Kidney (tissue), 14 donors: Measurements from ENCODE around the gene RPL13. TPM values are rescaled to one million over a fixed set of nuclear protein-coding genes. Genes with fewer than 3 reads are reported as not detected.

Experiments used
- DNase-seq, 5 donors: peaks; one replicate each; pipeline ENCODE4 v3.0.0-alpha.2; 2013 to 2020
- FAIRE-seq: peaks from 2 replicates; lab custom pipeline; 2012; peaks lifted over from hg19 to GRCh38; lab: Jason Lieb, UNC
- H3K27ac ChIP-seq, 2 donors: one replicate each; pipeline ENCODE4 v1.7.0; 2013; ENCODE audit warnings: low read depth in 2 of 2, low read length in 2 of 2, inconsistent platforms in 1 of 2
- H3K27me3 ChIP-seq: one replicate; pipeline ENCODE4 v1.7.1; 2013; ENCODE audit warnings: low read length, inconsistent platforms; ENCODE audit not compliant: control insufficient read depth, insufficient read depth
- H3K36me3 ChIP-seq, 3 donors: one replicate each; pipeline versions ENCODE4 v1.7.0 to v1.7.1; 2013; ENCODE audit warnings: low read length in 3 of 3, control low read depth in 1 of 3, inconsistent platforms in 1 of 3; ENCODE audit not compliant: insufficient read depth in 3 of 3, control insufficient read depth in 2 of 3
- H3K4me1 ChIP-seq, 3 donors: one replicate each; pipeline versions ENCODE4 v1.7.0 to v1.7.1; 2013; ENCODE audit warnings: low read length in 3 of 3, inconsistent platforms in 1 of 3, low read depth in 1 of 3; ENCODE audit not compliant: control insufficient read depth in 2 of 3, insufficient read depth in 2 of 3
- H3K4me3 ChIP-seq, 3 donors: one replicate each; pipeline versions ENCODE4 v1.7.0 to v1.8.1; 2013; ENCODE audit warnings: low read length in 3 of 3, control low read depth in 1 of 3, inconsistent platforms in 1 of 3
- H3K9ac ChIP-seq, 3 donors: one replicate each; pipeline versions ENCODE4 v1.7.0 to v1.7.1; 2013; ENCODE audit warnings: low read length in 3 of 3, control low read depth in 1 of 3, inconsistent platforms in 1 of 3
- H3K9me3 ChIP-seq, 3 donors: one replicate each; pipeline versions ENCODE4 v1.7.0 to v1.7.1; 2013; ENCODE audit warnings: low read length in 3 of 3, control low read depth in 1 of 3, inconsistent platforms in 1 of 3; ENCODE audit not compliant: control insufficient read depth in 2 of 3, insufficient read depth in 1 of 3
- CTCF ChIP-seq: IDR thresholded peaks from 3 replicates; pipeline ENCODE4 v1.5.1; 2012; ENCODE audit warnings: mild to moderate bottlenecking, moderate library complexity, borderline replicate concordance; ENCODE audit not compliant: insufficient read depth; ENCODE audit errors: extremely low read depth
- intact Hi-C: fragments of 100-400 bp; cut with DNase I; formaldehyde crosslinking; loops from one replicate; pipeline ENCODE4 v1.11.1; 2022
- polyA plus RNA-seq: library from polyadenylated mRNA; stranded (reverse); fragments of 350-450 nt; fragmentation: Illumina TruSeq; extraction: RNeasy Lipid Tissue Mini Kit (QIAGEN cat#74804); gene quantifications from one replicate; pipeline ENCODE4 v1.2.3, GENCODE V29; 2014; ENCODE audit warnings: low read depth, low replicate concordance; ENCODE audit not compliant: insufficient read depth
- total RNA-seq: library from RNA; stranded (reverse); fragmentation: NEBNext Ultra II Directional; extraction: Animal tissue kit (Norgen Biotek cat#: 25700); gene quantifications from one replicate; pipeline ENCODE4 v1.2.1, GENCODE V29; 2021
- donor health status: control.
- donor health status: control.
- donor health status: control.
- donor health status: control.
- donor health status: control.
- donor health status: DM: yes; HTN: yes; CAD: no.
- donor health status: Normal renal cell carcinoma (clear cell type).

RPL13 gene
- total and polyA plus RNA-seq, 2 donors from 2014 or later = 1,694 to 3,146 TPM

GRCh38 chr16:89545044-89545830, 15.2 kb upstream of the RPL13 start:
- H3K9ac ChIP-seq = no peak overlapping the region
- no peak for FAIRE-seq
- no peak overlapping the region for H3K4me3 ChIP-seq
- DNase-seq = peak in 2 of 5 donors; percentile 17 to 30
- TF ChIP-seq CTCF = no peak
- peaks cover 0 to 28% (median 17%) of the 10 kb centered on the region in 3 donors for H3K36me3 ChIP-seq
- H3K9me3 ChIP-seq = no peaks in the 10 kb centered on the region
- H3K27me3 ChIP-seq = no peaks in the 10 kb centered on the region
- H3K27ac ChIP-seq = no peak overlapping the region
- intact Hi-C loops = no loop called here
- H3K4me1 ChIP-seq = no peaks in the 10 kb centered on the region

GRCh38 chr16:89545831-89546574, 14.5 kb upstream of the RPL13 start:
- Histone ChIP-seq H3K9me3 (no peaks in the 10 kb centered on the region), H3K9ac (no peak overlapping the region), H3K36me3 (peaks cover 0 to 28% (median 17%) of the 10 kb centered on the region in 3 donors), H3K27ac (no peak overlapping the region), H3K4me1 (no peaks in the 10 kb centered on the region), H3K4me3 (no peak overlapping the region), H3K27me3 (no peaks in the 10 kb centered on the region)
- intact Hi-C loops = no loop called here
- DNase-seq (peak in 4 of 5 donors; percentile 61 to 78 (median 64)), FAIRE-seq (no peak)
- TF ChIP-seq CTCF = no peak

- no peaks in the 10 kb centered on the region for H3K4me1 ChIP-seq
- intact Hi-C loops = no loop called here
- no peaks in the 10 kb centered on the region for H3K27me3 ChIP-seq
- TF ChIP-seq CTCF = no peak
- no peak overlapping the region for H3K4me3 ChIP-seq
- H3K27ac ChIP-seq = no peak overlapping the region
- no peaks in the 10 kb centered on the region for H3K9me3 ChIP-seq
- FAIRE-seq (no peak), DNase-seq (no peak)
- peaks cover 0 to 29% (median 18%) of the 10 kb centered on the region in 3 donors for H3K36me3 ChIP-seq
- H3K9ac ChIP-seq = no peak overlapping the region
Measured at GRCh38 chr16:89546781-89547180, 13.7 kb upstream of the RPL13 start.
